SU-DHL-6 (cell line): ENCODE results near the gene NR2F6.

Experiments
- H2AFZ ChIP-seq: fragments of 200-600 bp; sonication (generic); 2 replicates; pipeline ENCODE4 v1.6.1; 2014; ENCODE audit warnings: low read depth, mild to moderate bottlenecking, moderate library complexity, mixed read lengths, antibody characterized with exemption, low read length; ENCODE audit not compliant: severe bottlenecking
- H3F3A ChIP-seq: fragments of 200-600 bp; shearing (Covaris generic); 2 replicates; pipeline ENCODE4 v1.6.0; 2016; ENCODE audit warnings: antibody characterized with exemption, mild to moderate bottlenecking; ENCODE audit not compliant: insufficient read depth
- H3K27ac ChIP-seq: fragments of 200-600 bp; sonication (generic); 2 replicates; pipeline ENCODE4 v1.5.1; 2016; ENCODE audit warnings: low read depth, mild to moderate bottlenecking, low read length, moderate library complexity, mixed read lengths
- H3K27me3 ChIP-seq: fragments of 200-600 bp; sonication (generic), shearing (Covaris generic); 2 replicates; pipeline ENCODE4 v1.6.0; 2014; ENCODE audit warnings: mild to moderate bottlenecking, low read length
- H3K36me3 ChIP-seq: fragments of 200-600 bp; sonication (generic); 2 replicates; pipeline ENCODE4 v1.6.1; 2014; ENCODE audit warnings: mild to moderate bottlenecking, low read length, mixed read lengths
- H3K4me2 ChIP-seq: fragments of 300-600, 200-600 bp; shearing (Covaris generic), sonication (generic); 2 replicates; pipeline ENCODE4 v1.6.0; 2014; ENCODE audit warnings: low read length, low read depth, mild to moderate bottlenecking; ENCODE audit not compliant: poor library complexity, severe bottlenecking
- H3K4me3 ChIP-seq: fragments of 200-600 bp; sonication (generic); 2 replicates; pipeline ENCODE4 v1.5.1; 2014; ENCODE audit warnings: antibody characterized with exemption, low read length, mild to moderate bottlenecking, mixed read lengths; ENCODE audit not compliant: insufficient read depth, poor library complexity, severe bottlenecking
- H3K79me2 ChIP-seq: fragments of 200-600 bp; sonication (generic); 2 replicates; pipeline ENCODE4 v1.6.1; 2014; ENCODE audit warnings: mild to moderate bottlenecking, low read length, moderate library complexity; ENCODE audit not compliant: insufficient read depth
- H3K9ac ChIP-seq: fragments of 200-600 bp; sonication (generic); 2 replicates; pipeline ENCODE4 v1.7.0; 2014; ENCODE audit warnings: mild to moderate bottlenecking, low read length
- H3K9me2 ChIP-seq: fragments of 200-600 bp; sonication (generic); replicated peaks from 2 replicates; pipeline ENCODE4 v1.6.1; 2014; ENCODE audit warnings: low read length; ENCODE audit not compliant: insufficient read depth
- H3K9me3 ChIP-seq: fragments of 200-600 bp; sonication (generic); 2 replicates; pipeline ENCODE4 v1.6.1; 2014; ENCODE audit warnings: low read length, mixed read lengths; ENCODE audit not compliant: insufficient read depth
- H4K20me1 ChIP-seq: fragments of 200-600 bp; sonication (generic); 2 replicates; pipeline ENCODE4 v1.6.1; 2014; ENCODE audit warnings: low read depth, mild to moderate bottlenecking, antibody characterized with exemption, low read length, moderate library complexity, mixed read lengths
- EZH2phosphoT487 ChIP-seq: fragments of 200-600 bp; sonication (generic), shearing (Covaris generic); conservative IDR thresholded peaks from 2 replicates; pipeline ENCODE4 v1.6.1; 2018; ENCODE audit warnings: mild to moderate bottlenecking, antibody characterized with exemption, low read length, moderate library complexity, mixed read lengths
- TF ChIP-seq, protein P1 (sequence below): fragments of 200-600 bp; sonication (generic); IDR thresholded peaks from one replicate; pipeline ENCODE4 v1.5.1; 2017; ENCODE audit warnings: antibody characterized with exemption, mild to moderate bottlenecking, low read length, moderate library complexity; ENCODE audit not compliant: insufficient read depth, poor library complexity, severe bottlenecking

Gene NR2F6

DNA sequence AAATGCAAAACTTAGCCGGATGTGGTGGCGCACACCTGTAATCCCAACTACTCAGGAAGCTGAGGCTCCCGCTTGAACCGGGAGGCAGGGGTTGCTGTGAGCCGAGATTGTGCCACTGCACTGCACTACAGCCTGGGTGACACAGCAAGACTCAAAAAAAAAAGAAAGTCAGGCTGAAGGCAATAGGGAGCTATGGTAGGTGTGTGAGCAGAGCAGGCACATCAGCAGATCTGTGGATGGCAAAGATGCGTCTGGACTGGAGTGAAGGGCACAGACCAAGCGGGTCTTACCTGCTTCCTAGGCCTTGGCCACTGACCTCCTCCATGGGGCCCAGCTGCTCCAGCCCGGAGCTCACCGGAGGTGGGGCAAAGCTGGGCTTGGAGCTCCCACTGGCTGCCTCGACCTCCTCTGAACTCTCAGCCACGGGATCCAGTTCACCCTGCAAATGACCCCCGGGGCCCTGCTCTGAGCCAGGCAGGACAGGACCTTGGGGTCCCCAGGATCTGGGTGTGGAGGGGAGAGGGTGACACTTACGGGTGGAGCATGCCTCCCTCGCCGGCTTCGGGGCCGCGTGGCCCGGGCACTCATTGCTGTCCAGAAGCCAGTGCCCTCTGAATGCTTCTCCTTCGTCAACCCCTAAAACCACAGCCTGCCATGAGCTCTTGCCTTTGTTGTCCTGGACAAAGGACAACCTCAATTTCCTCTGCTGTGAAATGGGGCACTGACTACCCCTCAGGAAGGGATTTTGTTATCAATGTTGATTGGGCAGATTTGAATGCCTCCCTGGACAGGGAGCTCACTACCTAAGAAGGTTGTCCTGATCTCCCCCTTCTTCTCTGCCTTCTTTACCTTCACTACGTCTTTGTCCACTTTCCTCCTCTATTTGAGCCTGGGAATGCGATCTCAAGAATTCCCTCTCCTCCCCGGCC is 18.3 kb upstream of the NR2F6 start:
- peaks cover 12% of the 10 kb centered on the region; the same call in 1 of the 2 replicates for H3K79me2 ChIP-seq
- no peak overlapping the region for H2AFZ ChIP-seq
- no peaks in the 10 kb centered on the region for H3K9me2 ChIP-seq
- H3K4me2 ChIP-seq, result no peak overlapping the region
- peak overlapping the region; percentile 18; the same call in 1 of the 2 replicates for H3K27ac ChIP-seq
- no peaks in the 10 kb centered on the region for H3K27me3 ChIP-seq
- H3F3A ChIP-seq, result peaks cover 13% of the 10 kb centered on the region
- no peaks in the 10 kb centered on the region for H3K36me3 ChIP-seq
- H3K4me3 ChIP-seq, result no peak overlapping the region
- no peaks in the 10 kb centered on the region for H3K9me3 ChIP-seq
- H3K9ac ChIP-seq, result no peak overlapping the region
- no peak for TF ChIP-seq EZH2phosphoT487
- no peaks in the 10 kb centered on the region for H4K20me1 ChIP-seq

DNA sequence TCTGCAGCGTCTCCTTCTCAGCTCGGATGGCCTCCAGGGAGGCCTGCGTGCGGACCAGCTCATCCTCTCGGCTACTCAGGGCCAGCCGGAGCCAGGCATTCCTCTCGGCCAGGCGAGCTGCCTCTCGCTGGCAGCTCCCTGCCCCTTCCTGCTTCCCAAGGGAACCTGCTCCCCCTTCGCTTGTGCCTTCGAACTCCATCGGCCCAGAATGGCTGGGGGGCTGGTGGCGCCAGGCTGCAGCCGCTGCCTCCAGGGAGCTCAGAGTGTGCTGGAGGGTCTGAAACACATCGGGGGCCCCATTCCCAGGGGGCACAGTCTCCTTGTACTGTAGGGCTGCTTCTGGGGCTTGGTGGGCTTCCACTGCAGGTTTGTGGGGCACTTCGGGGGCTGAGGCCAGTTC is 16.8 kb upstream of the NR2F6 start:
- TF ChIP-seq, protein P1, sequence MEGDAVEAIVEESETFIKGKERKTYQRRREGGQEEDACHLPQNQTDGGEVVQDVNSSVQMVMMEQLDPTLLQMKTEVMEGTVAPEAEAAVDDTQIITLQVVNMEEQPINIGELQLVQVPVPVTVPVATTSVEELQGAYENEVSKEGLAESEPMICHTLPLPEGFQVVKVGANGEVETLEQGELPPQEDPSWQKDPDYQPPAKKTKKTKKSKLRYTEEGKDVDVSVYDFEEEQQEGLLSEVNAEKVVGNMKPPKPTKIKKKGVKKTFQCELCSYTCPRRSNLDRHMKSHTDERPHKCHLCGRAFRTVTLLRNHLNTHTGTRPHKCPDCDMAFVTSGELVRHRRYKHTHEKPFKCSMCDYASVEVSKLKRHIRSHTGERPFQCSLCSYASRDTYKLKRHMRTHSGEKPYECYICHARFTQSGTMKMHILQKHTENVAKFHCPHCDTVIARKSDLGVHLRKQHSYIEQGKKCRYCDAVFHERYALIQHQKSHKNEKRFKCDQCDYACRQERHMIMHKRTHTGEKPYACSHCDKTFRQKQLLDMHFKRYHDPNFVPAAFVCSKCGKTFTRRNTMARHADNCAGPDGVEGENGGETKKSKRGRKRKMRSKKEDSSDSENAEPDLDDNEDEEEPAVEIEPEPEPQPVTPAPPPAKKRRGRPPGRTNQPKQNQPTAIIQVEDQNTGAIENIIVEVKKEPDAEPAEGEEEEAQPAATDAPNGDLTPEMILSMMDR, result no peak
- TF ChIP-seq EZH2phosphoT487, result no peak
- Histone ChIP-seq H3K4me3 (no peak overlapping the region), H3K9me2 (no peaks in the 10 kb centered on the region), H3K27ac (no peak overlapping the region), H3K9me3 (no peaks in the 10 kb centered on the region), H2AFZ (no peak overlapping the region), H3F3A (peaks cover 13% of the 10 kb centered on the region), H3K79me2 (peaks cover 1% of the 10 kb centered on the region; the same call in 1 of the 2 replicates), H3K9ac (no peak overlapping the region), H3K4me2 (no peak overlapping the region), H4K20me1 (no peaks in the 10 kb centered on the region), H3K36me3 (no peaks in the 10 kb centered on the region), H3K27me3 (no peaks in the 10 kb centered on the region)

DNA sequence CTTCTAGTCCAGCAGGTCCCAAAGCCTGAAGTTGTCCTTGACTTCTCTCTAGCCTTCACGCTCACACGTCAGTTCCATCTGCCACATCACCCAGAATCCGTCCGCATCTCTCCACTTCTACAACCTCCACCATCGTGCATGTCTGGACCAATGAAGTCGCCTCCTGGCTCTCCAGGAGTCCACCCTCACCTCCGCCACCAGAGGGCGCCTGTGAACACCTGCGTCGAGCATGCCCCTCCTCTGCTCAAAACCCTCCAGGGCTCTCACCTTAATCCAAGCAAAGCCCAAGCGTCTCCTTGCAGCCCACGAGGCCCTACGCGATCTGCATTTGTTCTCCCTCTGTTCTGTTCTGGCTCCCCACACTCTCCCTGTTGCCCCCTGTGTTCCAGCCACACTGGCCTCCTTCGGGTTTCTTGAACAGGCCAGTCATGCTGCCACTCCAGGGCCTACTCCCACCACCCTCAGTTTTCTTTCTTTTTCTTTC is 15.2 kb upstream of the NR2F6 start:
- Histone ChIP-seq H3K4me3 (no peak overlapping the region), H3K4me2 (peak overlapping the region; percentile 48), H4K20me1 (no peaks in the 10 kb centered on the region), H3K9me3 (no peaks in the 10 kb centered on the region), H3K36me3 (no peaks in the 10 kb centered on the region), H3K27me3 (no peaks in the 10 kb centered on the region), H2AFZ (peak overlapping the region; percentile 87), H3F3A (peaks cover 5% of the 10 kb centered on the region; the same call in 1 of the 2 replicates), H3K27ac (peak overlapping the region; percentile 61), H3K9me2 (no peaks in the 10 kb centered on the region), H3K79me2 (no peaks in the 10 kb centered on the region), H3K9ac (peak overlapping the region; percentile 50; the same call in 1 of the 2 replicates)
- TF ChIP-seq, protein P1, result peak; percentile 93
- no peak for TF ChIP-seq EZH2phosphoT487

DNA sequence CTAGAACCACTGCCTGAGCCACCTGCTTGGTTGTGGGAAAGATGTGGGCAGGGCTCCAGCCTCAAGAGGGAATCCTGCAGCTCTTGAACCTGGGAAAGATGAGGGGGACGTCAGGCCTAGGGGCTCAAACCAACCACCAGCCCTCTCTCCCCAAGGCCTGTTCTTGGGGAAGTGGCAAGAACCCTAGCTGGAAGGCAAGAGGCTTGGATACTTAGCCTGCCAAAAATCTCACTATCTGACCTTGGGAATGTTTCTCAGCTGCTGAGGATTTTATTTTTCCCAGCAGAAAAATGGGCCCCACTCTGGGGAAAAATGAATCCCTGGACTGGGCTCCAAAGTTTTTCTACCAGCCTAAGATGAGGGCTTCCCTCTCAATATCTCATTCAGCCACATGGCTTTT is 14.2 kb upstream of the NR2F6 start:
- H3K79me2 ChIP-seq, result no peaks in the 10 kb centered on the region
- H3K9me3 ChIP-seq, result no peaks in the 10 kb centered on the region
- no peaks in the 10 kb centered on the region for H3K36me3 ChIP-seq
- H3K9ac ChIP-seq, result no peak overlapping the region
- peaks cover 4% of the 10 kb centered on the region; the same call in 1 of the 2 replicates for H3F3A ChIP-seq
- TF ChIP-seq EZH2phosphoT487, result no peak
- TF ChIP-seq, protein P1, result no peak
- no peak overlapping the region for H3K4me2 ChIP-seq
- no peak overlapping the region for H3K4me3 ChIP-seq
- H3K9me2 ChIP-seq, result no peaks in the 10 kb centered on the region
- H3K27ac ChIP-seq, result no peak overlapping the region
- no peak overlapping the region for H2AFZ ChIP-seq
- H3K27me3 ChIP-seq, result no peaks in the 10 kb centered on the region
- no peaks in the 10 kb centered on the region for H4K20me1 ChIP-seq
